ENCODE data around the gene MTREX. TPM values are rescaled to one million over a fixed set of nuclear protein-coding genes. Genes with fewer than 3 reads are reported as not detected.

The MTREX gene
- total RNA-seq, 2 experiments from 2014 or later = 62.7 to 125 TPM

- TF ChIP-seq EZH2phosphoT487 (IDR thresholded peaks at IDR 0.05; ENCODE audit: borderline replicate concordance, low read depth, low read length) = no peak
- TF ChIP-seq, protein P1, sequence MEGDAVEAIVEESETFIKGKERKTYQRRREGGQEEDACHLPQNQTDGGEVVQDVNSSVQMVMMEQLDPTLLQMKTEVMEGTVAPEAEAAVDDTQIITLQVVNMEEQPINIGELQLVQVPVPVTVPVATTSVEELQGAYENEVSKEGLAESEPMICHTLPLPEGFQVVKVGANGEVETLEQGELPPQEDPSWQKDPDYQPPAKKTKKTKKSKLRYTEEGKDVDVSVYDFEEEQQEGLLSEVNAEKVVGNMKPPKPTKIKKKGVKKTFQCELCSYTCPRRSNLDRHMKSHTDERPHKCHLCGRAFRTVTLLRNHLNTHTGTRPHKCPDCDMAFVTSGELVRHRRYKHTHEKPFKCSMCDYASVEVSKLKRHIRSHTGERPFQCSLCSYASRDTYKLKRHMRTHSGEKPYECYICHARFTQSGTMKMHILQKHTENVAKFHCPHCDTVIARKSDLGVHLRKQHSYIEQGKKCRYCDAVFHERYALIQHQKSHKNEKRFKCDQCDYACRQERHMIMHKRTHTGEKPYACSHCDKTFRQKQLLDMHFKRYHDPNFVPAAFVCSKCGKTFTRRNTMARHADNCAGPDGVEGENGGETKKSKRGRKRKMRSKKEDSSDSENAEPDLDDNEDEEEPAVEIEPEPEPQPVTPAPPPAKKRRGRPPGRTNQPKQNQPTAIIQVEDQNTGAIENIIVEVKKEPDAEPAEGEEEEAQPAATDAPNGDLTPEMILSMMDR (conservative IDR thresholded peaks at IDR 0.05; ENCODE audit: low read length) = no peak
- Histone ChIP-seq H4K20me1 (ENCODE audit: insufficient read depth, low read length) (no peaks in the 10 kb centered on the region), H3K4me3 (ENCODE audit: low read depth, low read length, poor library complexity, severe bottlenecking) (no peak overlapping the region), H2AFZ (ENCODE audit: low read length) (no peak overlapping the region), H3K9me2 (ENCODE audit: insufficient read depth, low read length) (no peaks in the 10 kb centered on the region), H3K4me1 (ENCODE audit: insufficient read depth, low read length, poor library complexity, severe bottlenecking) (no peaks in the 10 kb centered on the region), H3K79me2 (ENCODE audit: insufficient read depth, low read depth, low read length) (no peaks in the 10 kb centered on the region), H3K36me3 (ENCODE audit: insufficient read depth, low read length) (no peaks in the 10 kb centered on the region), H3K9me3 (ENCODE audit: low read length) (no peaks in the 10 kb centered on the region), H3K4me2 (ENCODE audit: low read length) (no peak overlapping the region), H3K27ac (ENCODE audit: low read depth, low read length, poor library complexity, severe bottlenecking) (no peak overlapping the region)
- intact Hi-C loops (cut with micrococcal nuclease; ENCODE audit: unreplicated experiment) = loop anchor here (10.0 kb wide), 1 partner anchor 272 kb away; the partner anchor contains the start of gene CDC20B
- POLR2A ChIA-PET = interaction anchor here (0.6 to 1.2 kb wide), 4 partner anchors 19 to 240 kb away, joined by 3 to 6 read pairs (median 4); no protein-coding TSS in a partner anchor
- no TSS peak for BruUV-seq (replicated peaks)
- DNase-seq (ENCODE audit: low spot score) = no peak
- CTCF ChIA-PET (ENCODE audit: unreplicated experiment) = no interaction called here
Observed at GRCh38 chr5:55446640-55447351, 139.0 kb downstream of the MTREX start.

- Histone ChIP-seq H3K9me2 (ENCODE audit: insufficient read depth, low read length) (no peaks in the 10 kb centered on the region), H4K20me1 (ENCODE audit: insufficient read depth, low read length) (no peaks in the 10 kb centered on the region), H2AFZ (ENCODE audit: low read length) (no peak overlapping the region), H3K4me3 (ENCODE audit: low read depth, low read length, poor library complexity, severe bottlenecking) (no peak overlapping the region), H3K4me1 (ENCODE audit: insufficient read depth, low read length, poor library complexity, severe bottlenecking) (no peaks in the 10 kb centered on the region), H3K4me2 (ENCODE audit: low read length) (no peak overlapping the region), H3K9me3 (ENCODE audit: low read length) (no peaks in the 10 kb centered on the region), H3K27ac (ENCODE audit: low read depth, low read length, poor library complexity, severe bottlenecking) (no peak overlapping the region), H3K36me3 (ENCODE audit: insufficient read depth, low read length) (no peaks in the 10 kb centered on the region), H3K79me2 (ENCODE audit: insufficient read depth, low read depth, low read length) (no peaks in the 10 kb centered on the region)
- DNase-seq (ENCODE audit: low spot score) = no peak
- intact Hi-C loops (cut with micrococcal nuclease; ENCODE audit: unreplicated experiment) = no loop called here
- BruUV-seq (replicated peaks) = no TSS peak
- TF ChIP-seq, protein P1 (conservative IDR thresholded peaks at IDR 0.05; ENCODE audit: low read length) = no peak
- no peak for TF ChIP-seq EZH2phosphoT487 (IDR thresholded peaks at IDR 0.05; ENCODE audit: borderline replicate concordance, low read depth, low read length)
- POLR2A ChIA-PET = no interaction called here
- CTCF ChIA-PET (ENCODE audit: unreplicated experiment) = no interaction called here
Observed at GRCh38 chr5:55450050-55450765, 142.4 kb downstream of the MTREX start.

- H3K9me2 ChIP-seq (ENCODE audit: insufficient read depth, low read length) = no peaks in the 10 kb centered on the region
- no peaks in the 10 kb centered on the region for H4K20me1 ChIP-seq (ENCODE audit: insufficient read depth, low read length)
- H2AFZ ChIP-seq (ENCODE audit: low read length) = no peak overlapping the region
- CTCF ChIA-PET (ENCODE audit: unreplicated experiment) = no interaction called here
- H3K27ac ChIP-seq (ENCODE audit: low read depth, low read length, poor library complexity, severe bottlenecking) = no peak overlapping the region
- no peaks in the 10 kb centered on the region for H3K79me2 ChIP-seq (ENCODE audit: insufficient read depth, low read depth, low read length)
- no peaks in the 10 kb centered on the region for H3K9me3 ChIP-seq (ENCODE audit: low read length)
- intact Hi-C loops (cut with micrococcal nuclease; ENCODE audit: unreplicated experiment) = no loop called here
- H3K4me3 ChIP-seq (ENCODE audit: low read depth, low read length, poor library complexity, severe bottlenecking) = no peak overlapping the region
- no peaks in the 10 kb centered on the region for H3K36me3 ChIP-seq (ENCODE audit: insufficient read depth, low read length)
- no peaks in the 10 kb centered on the region for H3K4me1 ChIP-seq (ENCODE audit: insufficient read depth, low read length, poor library complexity, severe bottlenecking)
- DNase-seq (ENCODE audit: low spot score) = no peak
- BruUV-seq (replicated peaks) = no TSS peak
- no peak for TF ChIP-seq EZH2phosphoT487 (IDR thresholded peaks at IDR 0.05; ENCODE audit: borderline replicate concordance, low read depth, low read length)
- POLR2A ChIA-PET = interaction anchor here (1.1 kb wide), 1 partner anchor 19 kb away, joined by 5 read pairs; no protein-coding TSS in a partner anchor
- no peak overlapping the region for H3K4me2 ChIP-seq (ENCODE audit: low read length)
Observed at GRCh38 chr5:55451976-55452375, 144.2 kb downstream of the MTREX start.
